Activated naive CD8-positive, alpha-beta T cell treated with anti-CD3 and anti-CD28 coated beads for 36 hours (primary cell): ENCODE results near the gene CYBA. TPM values are rescaled to one million over a fixed set of nuclear protein-coding genes. Genes with fewer than 3 reads are reported as not detected.
A peak's percentile ranks its signal among the peaks of the same experiment; 100 is the strongest.
"Not testable (repeated sequence)": the region's sequence is repeated elsewhere in the genome, so short reads cannot be mapped to it uniquely, and the experiment has no call there.

ENCODE experiments used
- DNase-seq: peaks from one replicate; pipeline ENCODE4 v3.0.0; 2021
- H3K27ac Mint-ChIP-seq: one replicate; pipeline ENCODE4 v1.8.0; 2022; ENCODE audit warnings: mild to moderate bottlenecking, moderate library complexity, mixed read lengths
- H3K27me3 Mint-ChIP-seq: one replicate; pipeline ENCODE4 v1.8.0; 2022; ENCODE audit warnings: mild to moderate bottlenecking, mixed read lengths
- H3K36me3 Mint-ChIP-seq: one replicate; pipeline ENCODE4 v1.8.0; 2021; ENCODE audit warnings: mild to moderate bottlenecking, mixed read lengths
- H3K4me1 Mint-ChIP-seq: one replicate; pipeline ENCODE4 v1.8.0; 2021; ENCODE audit warnings: mixed read lengths
- H3K4me3 Mint-ChIP-seq: one replicate; pipeline ENCODE4 v1.8.0; 2022; ENCODE audit warnings: mild to moderate bottlenecking, moderate library complexity, mixed read lengths
- H3K9me3 Mint-ChIP-seq: one replicate; pipeline ENCODE4 v1.8.0; 2022; ENCODE audit warnings: mixed read lengths
- total RNA-seq, 2 experiments: library from RNA; stranded (reverse); gene quantifications; one replicate each; pipeline ENCODE4 v1.2.3, GENCODE V29; 2021

The CYBA gene
- total RNA-seq, 2 experiments from 2014 or later: 197 to 204 TPM

DNA sequence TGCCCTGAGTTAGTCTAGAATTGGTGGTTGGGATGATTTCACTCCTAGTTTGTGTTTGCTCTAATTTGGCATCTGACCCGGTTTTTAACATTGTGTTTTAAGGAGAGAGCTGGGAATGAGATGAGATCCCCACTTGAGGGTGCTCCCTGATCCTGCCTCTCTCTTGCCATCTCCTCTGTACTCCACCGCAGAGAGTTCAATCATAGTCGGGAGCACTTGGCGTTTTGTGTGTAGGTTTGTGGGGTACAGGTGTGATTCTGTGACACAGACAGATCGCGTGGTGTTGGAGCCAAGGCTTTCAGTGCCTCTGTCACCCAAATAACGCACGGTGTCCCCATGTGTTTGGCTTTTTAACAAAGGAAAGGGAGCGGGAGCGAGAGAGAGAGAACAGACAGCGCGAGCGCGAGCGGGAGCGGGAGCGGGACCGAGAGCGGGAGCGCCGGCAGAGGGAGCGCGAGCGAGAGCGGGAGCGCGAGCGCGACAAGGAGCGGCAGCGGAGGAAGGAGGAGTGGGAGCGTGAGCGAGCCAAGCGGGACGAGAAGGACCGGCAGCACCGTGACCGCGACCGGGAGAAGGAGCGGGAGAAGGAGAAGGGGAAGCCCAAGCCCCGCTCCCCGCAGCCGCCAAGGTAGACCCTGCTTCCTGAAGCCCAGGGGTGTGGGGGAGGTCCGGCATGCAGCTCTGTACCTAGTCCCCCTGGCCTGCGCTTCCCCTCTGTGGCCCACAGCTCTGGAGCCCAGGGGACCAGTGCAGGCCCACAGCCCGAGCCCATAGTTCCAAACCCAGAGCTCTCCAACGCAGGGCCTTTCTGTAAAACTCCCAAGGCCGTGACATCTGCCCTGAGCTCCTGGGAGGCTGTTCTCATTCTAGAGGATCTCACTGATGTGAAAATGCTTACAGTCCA is 39.7 kb downstream of the CYBA start:
- Mint-ChIP-seq H3K36me3 (peaks cover 18% of the 10 kb centered on the region), H3K4me3 (no peak overlapping the region), H3K27ac (no peak overlapping the region), H3K27me3 (no peaks in the 10 kb centered on the region), H3K4me1 (peaks cover 2% of the 10 kb centered on the region), H3K9me3 (no peaks in the 10 kb centered on the region)
- no peak for DNase-seq

DNA sequence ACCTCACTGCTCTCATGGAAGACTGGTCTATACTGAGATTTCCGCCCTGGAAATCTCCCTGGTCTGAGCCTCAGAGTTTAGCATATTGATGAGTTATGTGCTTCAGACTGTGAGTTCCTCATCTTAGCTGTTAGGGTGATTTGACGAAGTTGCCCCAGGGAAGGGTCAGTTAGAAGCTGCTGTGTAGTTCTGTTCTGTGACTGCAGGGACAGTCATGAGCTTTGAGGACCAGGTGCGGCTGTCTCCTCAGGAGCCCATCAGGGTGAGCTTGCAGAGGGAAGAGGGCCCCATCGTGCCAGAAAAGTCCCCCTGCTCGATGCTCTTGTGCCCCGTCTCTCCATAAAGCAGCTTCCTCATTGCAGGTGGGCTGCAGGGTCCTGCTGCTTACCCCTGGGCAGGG is 40.8 kb downstream of the CYBA start:
- no peak for DNase-seq
- Mint-ChIP-seq H3K9me3 (no peaks in the 10 kb centered on the region), H3K27me3 (no peaks in the 10 kb centered on the region), H3K4me1 (peaks cover 2% of the 10 kb centered on the region), H3K36me3 (peaks cover 22% of the 10 kb centered on the region), H3K4me3 (no peak overlapping the region), H3K27ac (no peak overlapping the region)

DNA sequence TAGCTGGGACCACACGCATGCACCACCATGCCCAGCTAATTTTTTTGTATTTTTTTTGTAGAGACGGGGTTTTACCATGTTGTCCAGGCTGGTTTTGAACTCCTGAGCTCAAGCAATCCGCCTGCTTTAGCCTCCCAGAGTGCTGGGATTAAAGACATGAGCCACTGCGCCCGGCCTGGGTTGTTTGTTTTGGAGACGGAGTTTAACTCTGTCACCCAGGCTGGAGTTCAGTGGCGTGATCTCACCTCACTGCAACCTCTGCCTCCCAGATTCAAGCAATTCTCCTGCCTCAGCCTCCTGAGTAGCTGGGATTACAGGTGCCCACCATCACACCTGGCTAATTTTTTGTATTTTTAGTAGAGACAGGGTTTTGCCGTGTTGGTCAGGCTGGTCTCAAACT is 41.4 kb downstream of the CYBA start:
- H3K4me1 Mint-ChIP-seq, H3K27me3 Mint-ChIP-seq, H3K4me3 Mint-ChIP-seq, H3K9me3 Mint-ChIP-seq, H3K27ac Mint-ChIP-seq, DNase-seq: not testable (repeated sequence)
- peaks cover 22% of the 10 kb centered on the region for H3K36me3 Mint-ChIP-seq

DNA sequence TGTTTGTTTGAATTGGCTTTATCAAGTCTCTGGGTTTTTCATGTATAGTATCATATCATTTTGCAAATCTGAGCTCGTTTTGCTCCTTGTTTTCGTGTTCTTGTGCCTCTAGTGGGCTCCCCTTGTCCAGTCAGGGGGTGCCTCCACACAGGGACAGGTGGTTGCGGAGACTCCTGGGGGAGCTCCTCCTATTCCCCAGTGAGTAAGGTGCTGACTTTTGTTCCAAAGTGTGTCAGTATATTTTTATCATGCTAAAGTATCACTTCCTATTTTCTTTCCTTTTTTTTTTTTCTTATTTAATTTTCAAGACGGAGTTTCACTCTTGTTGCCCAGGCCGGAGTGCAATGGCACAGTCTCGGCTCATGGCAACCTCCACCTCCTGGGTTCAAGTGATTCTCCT is 42.8 kb downstream of the CYBA start:
- DNase-seq: no peak
- Mint-ChIP-seq H3K4me1 (peaks cover 2% of the 10 kb centered on the region), H3K27ac (no peak overlapping the region)

DNA sequence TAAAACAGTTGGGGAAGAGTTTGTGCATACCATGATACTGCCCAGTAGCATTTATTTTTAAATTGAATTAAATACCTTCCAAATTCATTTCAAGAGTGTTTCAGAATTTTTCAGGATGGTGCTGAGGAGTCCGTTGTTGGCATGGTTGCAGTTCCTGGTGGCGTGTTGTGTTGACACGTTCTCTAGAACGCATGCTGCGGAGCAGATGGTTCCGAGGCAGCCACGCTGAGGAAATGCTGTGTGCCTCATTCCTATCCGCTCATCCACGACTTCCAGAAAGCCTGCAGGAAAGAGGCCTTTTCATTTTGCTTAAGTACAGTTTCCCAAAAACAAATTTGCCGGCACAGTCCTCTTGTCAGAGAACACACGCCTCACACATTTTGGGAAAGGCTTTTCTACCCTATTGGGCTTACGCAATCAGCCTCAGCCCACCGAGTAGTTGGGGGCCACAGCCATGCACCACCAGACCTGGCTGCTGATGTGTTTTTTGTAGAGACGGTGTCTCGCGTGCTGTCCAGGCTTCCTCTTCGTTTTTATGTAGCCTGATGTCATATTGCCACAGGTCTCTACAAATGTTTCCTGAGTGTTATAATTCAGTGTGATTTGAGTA is 44.6 kb downstream of the CYBA start:
- H3K4me3 Mint-ChIP-seq: no peak overlapping the region
- H3K27me3 Mint-ChIP-seq: no peaks in the 10 kb centered on the region
- peaks cover 2% of the 10 kb centered on the region for H3K4me1 Mint-ChIP-seq
- H3K36me3 Mint-ChIP-seq: peaks cover 22% of the 10 kb centered on the region
- H3K9me3 Mint-ChIP-seq: no peaks in the 10 kb centered on the region
- H3K27ac Mint-ChIP-seq: no peak overlapping the region
- no peak for DNase-seq

More for the DNA sequence above, 42.8 kb downstream of the CYBA start:
- Mint-ChIP-seq H3K36me3 (peaks cover 19% of the 10 kb centered on the region), H3K4me3 (no peak overlapping the region), H3K27me3 (no peaks in the 10 kb centered on the region), H3K9me3 (no peaks in the 10 kb centered on the region)

DNA sequence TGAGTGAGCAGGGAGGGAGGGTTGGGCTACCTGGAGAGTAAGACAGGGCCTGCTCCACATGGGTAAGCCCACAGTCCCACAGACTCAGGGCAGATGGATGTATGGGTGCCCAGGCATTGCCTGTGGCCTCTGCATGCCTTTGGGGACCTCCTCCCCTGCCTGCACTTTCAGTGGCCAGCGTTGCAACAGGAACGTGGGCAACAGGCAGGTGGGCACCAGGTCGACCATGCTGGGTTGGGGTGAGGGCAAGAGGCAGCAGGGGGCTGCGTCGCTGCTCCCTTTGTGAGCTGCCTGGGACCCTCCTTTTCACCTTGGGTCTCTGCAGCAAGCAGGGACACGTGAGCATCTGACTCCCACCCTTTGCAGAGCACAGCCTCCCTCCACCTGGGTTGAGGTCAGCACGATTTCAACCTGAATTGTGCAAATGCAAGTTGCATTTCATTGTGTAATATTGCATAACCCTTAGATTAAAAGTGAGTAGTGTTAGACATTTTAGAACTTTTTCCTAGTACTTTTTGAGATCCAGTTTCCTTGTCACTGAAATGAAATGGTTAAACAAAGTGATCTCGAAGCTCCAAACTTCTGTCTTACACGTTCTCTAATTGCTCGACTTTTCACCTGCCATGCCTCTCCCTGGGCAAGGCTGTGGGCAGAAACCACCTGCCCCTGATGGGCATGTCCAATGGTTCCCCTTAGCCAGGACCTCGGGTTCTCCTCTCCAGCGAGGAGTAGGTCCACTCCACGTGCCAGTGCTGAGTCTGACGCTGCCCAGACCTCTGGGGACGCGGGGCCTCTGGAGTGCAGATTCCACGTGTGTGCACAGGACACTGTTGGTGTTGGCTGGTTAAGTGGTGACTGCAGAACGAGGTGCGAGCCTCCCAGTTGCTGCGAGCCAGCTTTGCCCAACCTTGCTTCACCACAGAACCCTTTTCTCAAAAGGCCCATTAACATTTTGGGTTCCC is 45.4 kb downstream of the CYBA start:
- H3K27ac Mint-ChIP-seq: no peak overlapping the region
- no peaks in the 10 kb centered on the region for H3K9me3 Mint-ChIP-seq
- no peaks in the 10 kb centered on the region for H3K27me3 Mint-ChIP-seq
- no peak for DNase-seq
- peaks cover 2% of the 10 kb centered on the region for H3K4me1 Mint-ChIP-seq
- H3K4me3 Mint-ChIP-seq: no peak overlapping the region
- peaks cover 23% of the 10 kb centered on the region for H3K36me3 Mint-ChIP-seq

DNA sequence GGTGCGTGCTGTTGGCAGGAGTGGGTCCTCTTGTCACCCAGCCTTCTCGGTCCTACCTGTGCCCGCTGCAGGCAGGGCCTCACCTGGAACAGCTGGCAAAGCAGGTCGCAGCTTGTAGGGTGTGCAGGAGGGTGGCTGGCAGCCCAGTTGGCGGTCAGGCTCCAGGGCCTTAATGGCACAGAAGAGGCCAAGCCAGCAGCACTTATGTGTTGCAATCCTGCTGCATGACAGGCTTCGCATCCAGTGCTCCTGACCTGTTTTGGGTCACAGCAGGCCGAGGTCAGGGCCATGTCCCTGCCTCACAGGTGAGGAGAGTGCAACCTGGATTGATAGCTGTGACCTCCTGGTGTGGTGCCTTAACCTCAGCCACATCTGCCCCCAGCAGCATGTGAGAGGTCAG is 48.8 kb downstream of the CYBA start:
- no peak for DNase-seq
- peaks cover 23% of the 10 kb centered on the region for H3K36me3 Mint-ChIP-seq
- no peaks in the 10 kb centered on the region for H3K9me3 Mint-ChIP-seq

DNA sequence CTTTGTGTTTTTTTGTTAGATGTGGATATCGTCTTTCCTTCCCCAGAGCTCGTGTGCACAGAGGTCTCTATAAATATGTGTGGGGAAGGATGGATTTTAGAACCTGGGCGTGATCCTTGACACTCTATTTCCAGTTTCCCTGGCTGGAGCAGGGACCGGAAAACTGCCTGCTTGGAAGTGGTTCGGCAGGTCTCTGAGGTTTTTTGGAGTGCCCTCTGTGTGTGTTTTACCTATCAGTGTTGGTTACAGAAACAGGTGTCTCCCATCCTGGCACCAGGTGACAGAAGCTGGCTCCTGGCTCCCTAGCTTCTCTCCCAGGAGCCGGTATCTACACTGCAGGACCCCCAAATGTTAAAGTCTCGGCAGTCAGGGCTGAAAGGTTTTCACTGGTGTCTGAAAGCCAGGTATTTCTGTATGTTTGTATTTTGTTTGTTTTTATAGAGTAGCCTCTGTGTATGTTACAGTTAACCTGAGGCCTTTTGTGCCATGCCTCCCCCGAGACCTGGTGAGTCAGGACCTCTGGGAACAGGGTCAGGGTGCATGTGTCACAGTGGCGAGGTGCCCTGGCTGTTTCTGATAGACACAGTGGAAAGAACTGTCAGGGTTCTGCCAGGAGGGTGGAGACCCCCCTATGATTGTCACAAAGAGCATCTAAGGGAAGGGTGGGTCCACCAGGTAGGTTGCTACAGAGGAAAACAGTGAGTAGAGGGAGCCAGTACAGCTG is 49.4 kb downstream of the CYBA start:
- H3K4me3 Mint-ChIP-seq: no peak overlapping the region
- no peaks in the 10 kb centered on the region for H3K9me3 Mint-ChIP-seq
- DNase-seq: no peak
- peaks cover 23% of the 10 kb centered on the region for H3K36me3 Mint-ChIP-seq
- H3K27me3 Mint-ChIP-seq: no peaks in the 10 kb centered on the region
- peak overlapping the region; percentile 52 for H3K27ac Mint-ChIP-seq
- peaks cover 4% of the 10 kb centered on the region for H3K4me1 Mint-ChIP-seq

More for the DNA sequence above, 48.8 kb downstream of the CYBA start:
- no peaks in the 10 kb centered on the region for H3K27me3 Mint-ChIP-seq
- no peak overlapping the region for H3K27ac Mint-ChIP-seq
- no peak overlapping the region for H3K4me3 Mint-ChIP-seq
- H3K4me1 Mint-ChIP-seq: peaks cover 4% of the 10 kb centered on the region

DNA sequence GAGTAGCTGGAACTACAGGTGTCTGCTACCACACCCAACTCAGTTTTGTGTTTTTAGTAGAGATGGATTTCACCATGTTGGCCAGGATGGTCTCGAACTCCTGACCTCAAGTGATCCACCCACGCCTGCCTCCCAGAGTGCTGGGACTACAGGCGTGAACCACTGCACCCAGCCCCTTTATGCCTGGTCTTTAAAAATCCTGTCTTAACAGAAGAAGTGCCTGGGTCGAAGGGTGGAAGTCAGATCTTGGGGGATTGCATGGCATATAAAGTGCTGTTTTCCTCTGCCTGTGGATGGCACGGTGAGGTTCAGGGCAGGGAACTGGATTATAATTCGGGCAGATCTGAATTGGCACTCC is 50.3 kb downstream of the CYBA start:
- no peak overlapping the region for H3K27ac Mint-ChIP-seq
- H3K27me3 Mint-ChIP-seq: no peaks in the 10 kb centered on the region
- no peak for DNase-seq
- H3K36me3 Mint-ChIP-seq: peaks cover 19% of the 10 kb centered on the region
- peaks cover 9% of the 10 kb centered on the region for H3K4me1 Mint-ChIP-seq
- no peaks in the 10 kb centered on the region for H3K9me3 Mint-ChIP-seq
- no peak overlapping the region for H3K4me3 Mint-ChIP-seq

DNA sequence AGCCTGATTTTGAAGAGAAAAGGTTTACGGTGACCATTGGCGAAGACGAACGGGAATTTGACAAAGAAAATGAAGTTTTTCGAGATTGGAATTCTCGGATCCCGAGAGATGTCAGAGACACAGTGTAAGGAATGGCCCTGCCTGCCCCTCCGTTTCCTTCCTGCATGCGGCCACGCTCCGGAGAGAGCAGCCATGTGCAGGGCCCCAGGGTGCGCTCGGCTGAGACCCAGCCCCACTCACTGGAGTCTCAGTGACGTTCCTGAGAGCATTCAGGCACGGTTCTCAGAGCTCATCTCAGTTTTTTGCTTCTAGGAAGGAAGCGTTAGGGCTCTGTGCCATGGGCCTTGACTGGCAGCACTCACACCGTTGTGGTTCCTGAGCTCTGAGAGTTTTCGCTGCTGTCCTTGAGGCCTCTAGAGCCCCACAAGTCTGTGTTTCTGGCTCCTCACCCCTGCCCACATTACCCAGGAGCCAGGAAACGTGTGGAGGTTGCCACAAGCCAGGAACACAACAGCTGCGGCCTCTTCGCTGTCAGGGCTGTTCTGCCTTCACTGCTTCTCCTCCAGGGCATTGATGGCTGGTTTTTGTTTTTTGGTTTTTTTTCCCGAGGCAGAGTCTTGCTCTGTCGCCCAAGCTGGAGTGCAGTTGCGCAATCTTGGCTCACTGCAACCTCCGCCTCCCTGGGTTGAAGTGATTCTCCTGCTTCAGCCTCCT is 50.9 kb downstream of the CYBA start:
- Mint-ChIP-seq H3K27ac (no peak overlapping the region), H3K4me1 (peaks cover 9% of the 10 kb centered on the region), H3K27me3 (no peaks in the 10 kb centered on the region), H3K36me3 (peaks cover 22% of the 10 kb centered on the region), H3K9me3 (no peaks in the 10 kb centered on the region), H3K4me3 (no peak overlapping the region)
- DNase-seq: no peak

DNA sequence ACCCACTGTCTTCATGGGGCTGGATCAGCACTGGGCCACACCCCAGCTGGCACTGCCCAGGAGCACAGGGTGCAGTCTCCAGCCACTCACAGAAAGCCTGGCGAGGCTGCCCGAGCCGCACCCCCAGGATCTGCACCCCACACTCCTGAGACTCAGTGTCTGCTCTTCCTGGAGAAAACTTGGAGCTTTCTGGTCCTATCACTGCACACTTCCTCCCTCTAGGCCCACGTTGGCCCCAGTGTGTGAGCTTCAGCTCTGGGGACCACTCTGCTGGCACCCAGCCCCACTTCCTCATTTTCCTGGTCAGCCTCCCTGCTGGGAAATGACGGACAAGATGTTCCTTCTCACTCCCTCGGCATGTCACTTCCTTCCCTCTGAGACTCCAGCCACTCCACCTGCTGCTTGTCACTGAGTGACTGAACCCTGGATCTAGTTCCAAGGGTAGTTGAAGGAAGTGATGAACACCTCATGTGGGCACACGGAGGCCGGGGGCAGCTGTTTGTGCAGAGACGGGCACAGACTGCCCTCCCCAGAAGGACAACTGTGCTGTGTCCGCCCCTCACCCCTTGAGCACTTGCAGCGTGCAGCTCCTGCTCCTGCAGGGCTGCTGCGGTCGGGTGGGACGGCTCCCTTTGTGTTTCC is 51.6 kb downstream of the CYBA start:
- H3K4me3 Mint-ChIP-seq: no peak overlapping the region
- H3K27ac Mint-ChIP-seq: no peak overlapping the region
- peaks cover 21% of the 10 kb centered on the region for H3K36me3 Mint-ChIP-seq
- DNase-seq: no peak
- H3K4me1 Mint-ChIP-seq: peaks cover 11% of the 10 kb centered on the region
- no peaks in the 10 kb centered on the region for H3K27me3 Mint-ChIP-seq
- no peaks in the 10 kb centered on the region for H3K9me3 Mint-ChIP-seq

DNA sequence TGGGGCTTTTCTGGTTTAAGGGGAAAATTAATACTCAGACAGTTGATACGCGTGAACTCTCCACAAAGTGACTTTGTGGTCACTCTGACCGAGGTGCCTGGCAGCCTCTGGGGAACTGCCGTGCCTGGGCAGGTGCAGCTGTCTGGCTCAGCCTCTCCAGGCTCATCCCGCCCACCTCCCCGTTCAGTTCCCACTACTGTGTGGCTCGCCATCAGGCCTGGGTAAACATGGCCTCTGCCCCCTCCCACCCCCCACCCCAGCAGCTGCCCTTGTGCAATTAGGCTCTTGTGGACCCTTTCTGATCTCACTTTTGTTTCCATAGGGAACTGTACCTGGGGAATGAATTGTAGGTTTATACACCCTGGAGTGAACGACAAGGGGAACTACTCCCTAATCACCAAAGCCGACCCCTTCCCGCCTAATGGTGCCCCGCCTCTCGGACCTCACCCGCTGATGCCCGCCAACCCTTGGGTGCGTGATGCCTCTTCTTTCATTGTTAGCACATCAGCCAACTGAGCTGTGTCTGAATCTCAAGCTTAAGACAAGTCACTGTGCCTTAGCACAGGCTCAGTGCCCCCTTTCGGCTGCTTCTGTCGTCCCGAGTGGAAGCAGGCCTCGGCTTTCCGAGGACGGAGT is 52.9 kb downstream of the CYBA start:
- Mint-ChIP-seq H3K4me3 (no peak overlapping the region), H3K27ac (no peak overlapping the region), H3K36me3 (peaks cover 17% of the 10 kb centered on the region), H3K4me1 (peaks cover 11% of the 10 kb centered on the region), H3K9me3 (no peaks in the 10 kb centered on the region), H3K27me3 (no peaks in the 10 kb centered on the region)
- no peak for DNase-seq

DNA sequence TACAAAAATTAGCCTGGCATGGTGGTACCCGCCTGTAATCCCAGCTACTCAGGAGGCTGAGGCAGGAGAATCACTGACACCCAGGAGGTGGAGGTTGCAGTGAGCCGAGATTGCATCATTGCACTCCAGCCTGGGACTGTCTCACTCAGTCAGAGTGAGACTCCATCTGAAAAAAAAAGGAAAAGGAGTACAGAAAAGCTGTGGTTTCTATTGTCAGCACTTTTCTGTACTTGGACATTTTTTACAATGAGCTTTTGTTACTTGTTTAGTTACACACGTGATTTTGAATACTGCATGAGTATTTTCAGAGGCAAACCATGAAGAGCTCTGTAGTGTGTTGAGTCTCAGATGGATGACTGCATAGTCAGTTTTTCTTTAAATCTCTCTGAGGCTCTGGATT is 54.4 kb downstream of the CYBA start:
- H3K27ac Mint-ChIP-seq: no peak overlapping the region
- no peak for DNase-seq
- H3K4me1 Mint-ChIP-seq: peaks cover 19% of the 10 kb centered on the region
- H3K4me3 Mint-ChIP-seq: no peak overlapping the region
- H3K9me3 Mint-ChIP-seq: no peaks in the 10 kb centered on the region
- H3K36me3 Mint-ChIP-seq: peaks cover 17% of the 10 kb centered on the region
- no peaks in the 10 kb centered on the region for H3K27me3 Mint-ChIP-seq
